Esophagus squamous epithelium (tissue), 5 donors: ENCODE measurements around the gene PTK6. TPM values are rescaled to one million over a fixed set of nuclear protein-coding genes. Genes with fewer than 3 reads are reported as not detected.

Experiments
- DNase-seq: peaks from one replicate; lab custom pipeline; 2025; lab: John Stamatoyannopoulos, UW
- H3K27ac ChIP-seq, 4 donors: fragments of 200-600 bp; sonication (generic); one replicate each; pipeline ENCODE4 v1.5.1; 2016 to 2019; ENCODE audit warnings: mild to moderate bottlenecking in 1 of 4
- H3K27me3 ChIP-seq, 4 donors: fragments of 200-600 bp; sonication (generic); 1 replicate in 3 of 4; 2 replicates in 1 of 4; pipeline versions ENCODE4 v1.5.1 to v1.6.0; 2017 to 2021; ENCODE audit warnings: antibody characterized with exemption in 1 of 4
- H3K36me3 ChIP-seq, 3 donors: fragments of 200-600 bp; sonication (generic); one replicate each; pipeline ENCODE4 v1.5.1; 2016 to 2019
- H3K4me1 ChIP-seq, 3 donors: fragments of 200-600 bp; sonication (generic); one replicate each; pipeline ENCODE4 v1.5.1; 2017 to 2019
- H3K4me3 ChIP-seq, 4 donors: fragments of 200-600 bp; sonication (generic); 1 replicate in 3 of 4; 2 replicates in 1 of 4; pipeline ENCODE4 v1.5.1; 2016 to 2019; ENCODE audit warnings: mild to moderate bottlenecking in 2 of 4, moderate library complexity in 1 of 4
- H3K9me3 ChIP-seq, 3 donors: fragments of 200-600 bp; sonication (generic); one replicate each; pipeline ENCODE4 v1.5.1; 2016 to 2019
- POLR2A ChIP-seq, 4 donors: fragments of 450-650 bp; IDR thresholded peaks; one replicate each; pipeline ENCODE4 v1.6.1; 2017; ENCODE audit warnings: antibody characterized with exemption in 4 of 4, mild to moderate bottlenecking in 4 of 4, moderate library complexity in 3 of 4
- WGBS, 2 donors: methylation state at CpG; one replicate each; pipeline ENCODE4 v1.1.5; 2018; 5-methylcytosine and 5-hydroxymethylcytosine counted together
- intact Hi-C: fragments of 100-400 bp; cut with DNase I; formaldehyde crosslinking; loops from one replicate; pipeline ENCODE4 v1.15.0; 2022
- total RNA-seq, 4 donors: library from RNA; depleted of rRNA; stranded (reverse); fragments of >200 nt; gene quantifications; one replicate each; pipeline ENCODE4 v1.1.0, GENCODE V29; 2016
- TF ChIP-seq, protein P1 (sequence below), 6 experiments: fragments of 450-650 bp in 4 of 6; fragments of 200-600 bp in 2 of 6; sonication (generic) in 2 of 6; IDR thresholded peaks; one replicate each; pipeline ENCODE4 v1.5.1; 2016 to 2019; ENCODE audit warnings: antibody characterized with exemption in 6 of 6, mild to moderate bottlenecking in 4 of 6, moderate library complexity in 4 of 6
- donor health status: DM: yes; HTN: yes; CAD: no.

PTK6 gene
- total RNA-seq, 4 donors from 2014 or later = 40.8 to 133 (median 49.7) TPM

- TF ChIP-seq, protein P1, sequence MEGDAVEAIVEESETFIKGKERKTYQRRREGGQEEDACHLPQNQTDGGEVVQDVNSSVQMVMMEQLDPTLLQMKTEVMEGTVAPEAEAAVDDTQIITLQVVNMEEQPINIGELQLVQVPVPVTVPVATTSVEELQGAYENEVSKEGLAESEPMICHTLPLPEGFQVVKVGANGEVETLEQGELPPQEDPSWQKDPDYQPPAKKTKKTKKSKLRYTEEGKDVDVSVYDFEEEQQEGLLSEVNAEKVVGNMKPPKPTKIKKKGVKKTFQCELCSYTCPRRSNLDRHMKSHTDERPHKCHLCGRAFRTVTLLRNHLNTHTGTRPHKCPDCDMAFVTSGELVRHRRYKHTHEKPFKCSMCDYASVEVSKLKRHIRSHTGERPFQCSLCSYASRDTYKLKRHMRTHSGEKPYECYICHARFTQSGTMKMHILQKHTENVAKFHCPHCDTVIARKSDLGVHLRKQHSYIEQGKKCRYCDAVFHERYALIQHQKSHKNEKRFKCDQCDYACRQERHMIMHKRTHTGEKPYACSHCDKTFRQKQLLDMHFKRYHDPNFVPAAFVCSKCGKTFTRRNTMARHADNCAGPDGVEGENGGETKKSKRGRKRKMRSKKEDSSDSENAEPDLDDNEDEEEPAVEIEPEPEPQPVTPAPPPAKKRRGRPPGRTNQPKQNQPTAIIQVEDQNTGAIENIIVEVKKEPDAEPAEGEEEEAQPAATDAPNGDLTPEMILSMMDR (IDR thresholded peaks at IDR 0.05) = no peak
- TF ChIP-seq POLR2A (IDR thresholded peaks at IDR 0.05) = no peak
- DNase-seq = no peak
- intact Hi-C loops = no loop called here
- H3K4me3 ChIP-seq = peak overlapping the region; percentile 20 to 66 (median 56)
- H3K9me3 ChIP-seq = no peaks in the 10 kb centered on the region
- peak overlapping the region; percentile 87 to 99 (median 93) for H3K27ac ChIP-seq
- H3K4me1 ChIP-seq = peaks cover 31 to 79% (median 36%) of the 10 kb centered on the region in 3 donors
- WGBS, 2 donors = 30 to 53% methylated on average over 3 of the region's 12 CpGs
- H3K27me3 ChIP-seq = peaks cover 0 to 59% (median 0%) of the 10 kb centered on the region in 4 donors
- peaks cover 0 to 22% (median 0%) of the 10 kb centered on the region in 3 donors for H3K36me3 ChIP-seq
Measured at GRCh38 chr20:63534427-63534830, 2.7 kb downstream of the PTK6 start.

DNA sequence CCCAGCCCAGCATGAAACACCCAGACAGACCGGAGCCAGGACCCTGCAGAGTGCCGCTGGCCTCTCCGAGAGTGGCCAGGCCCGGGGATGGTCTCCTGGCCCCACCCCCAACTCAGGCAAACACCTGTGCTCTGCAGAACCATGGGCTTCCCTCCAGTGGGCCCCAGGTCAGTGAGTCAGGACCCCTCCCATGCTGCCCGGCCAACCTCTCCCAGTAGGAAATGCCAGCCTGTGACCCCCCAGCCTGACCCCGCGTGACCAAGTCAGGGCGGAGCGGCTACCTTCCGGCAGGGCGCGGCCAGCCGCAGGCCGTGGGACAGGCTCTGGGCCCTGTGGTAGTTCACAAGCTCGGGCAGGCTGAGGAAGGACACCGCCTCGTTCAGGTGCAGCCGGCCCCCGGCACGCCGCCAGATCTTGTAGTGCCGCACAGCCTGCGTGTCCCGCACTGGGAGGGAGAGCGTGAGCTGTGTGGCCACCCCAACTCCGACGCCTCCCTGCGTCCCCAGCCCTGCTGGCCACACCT lies 3.2 kb downstream of the PTK6 start:
- H3K27me3 ChIP-seq = peaks cover 0 to 54% (median 0%) of the 10 kb centered on the region in 4 donors

GRCh38 chr20:63533388-63533787 lies 3.8 kb downstream of the PTK6 start:
- Histone ChIP-seq H3K27ac (peak overlapping the region; percentile 87 to 99 (median 93)), H3K4me3 (peak overlapping the region in 1 of 4 donors; percentile 57), H3K27me3 (peaks cover 0 to 53% (median 0%) of the 10 kb centered on the region in 4 donors), H3K36me3 (peaks cover 0 to 27% (median 0%) of the 10 kb centered on the region in 3 donors), H3K9me3 (no peaks in the 10 kb centered on the region), H3K4me1 (peaks cover 25 to 77% (median 29%) of the 10 kb centered on the region in 3 donors)
- WGBS, 2 donors = 73 to 80% methylated on average over 1 to 3 of the region's 14 CpGs
- no peak for DNase-seq
- intact Hi-C loops = no loop called here
- TF ChIP-seq POLR2A (IDR thresholded peaks at IDR 0.05) = no peak
- TF ChIP-seq, protein P1 (IDR thresholded peaks at IDR 0.05) = no peak

More for the DNA sequence above, 3.2 kb downstream of the PTK6 start:
- H3K4me1 ChIP-seq = peaks cover 29 to 79% (median 34%) of the 10 kb centered on the region in 3 donors
- intact Hi-C loops = no loop called here
- WGBS, 2 donors = 30% methylated on average over 2 to 6 of the region's 28 CpGs
- no peak for DNase-seq
- peak overlapping the region; percentile 20 to 66 (median 56) for H3K4me3 ChIP-seq
- TF ChIP-seq POLR2A (IDR thresholded peaks at IDR 0.05) = peak in 3 of 4 donors; percentile 13 to 53 (median 22)
- TF ChIP-seq, protein P1 (IDR thresholded peaks at IDR 0.05) = no peak
- peaks cover 0 to 27% (median 0%) of the 10 kb centered on the region in 3 donors for H3K36me3 ChIP-seq
- H3K27ac ChIP-seq = peak overlapping the region; percentile 87 to 99 (median 93)
- H3K9me3 ChIP-seq = no peaks in the 10 kb centered on the region

- peaks cover 0 to 27% (median 0%) of the 10 kb centered on the region in 3 donors for H3K36me3 ChIP-seq
- intact Hi-C loops = no loop called here
- TF ChIP-seq POLR2A (IDR thresholded peaks at IDR 0.05) = no peak
- TF ChIP-seq, protein P1 (IDR thresholded peaks at IDR 0.05) = no peak
- H3K9me3 ChIP-seq = no peaks in the 10 kb centered on the region
- H3K4me3 ChIP-seq = no peak overlapping the region
- H3K27ac ChIP-seq = no peak overlapping the region
- H3K4me1 ChIP-seq = peaks cover 19 to 69% (median 21%) of the 10 kb centered on the region in 3 donors
- WGBS, 2 donors = 75 to 80% methylated on average over 8 to 17 of the region's 24 CpGs
- peaks cover 0 to 51% (median 0%) of the 10 kb centered on the region in 4 donors for H3K27me3 ChIP-seq
- no peak for DNase-seq
Measured at GRCh38 chr20:63532449-63532971, 4.7 kb downstream of the PTK6 start.
